ENCODE measurements around the gene EPHB6. TPM values are rescaled to one million over a fixed set of nuclear protein-coding genes. Genes with fewer than 3 reads are reported as not detected.

The EPHB6 gene
- total RNA-seq, 1 donor from 2014 or later: 15.7 TPM

DNA sequence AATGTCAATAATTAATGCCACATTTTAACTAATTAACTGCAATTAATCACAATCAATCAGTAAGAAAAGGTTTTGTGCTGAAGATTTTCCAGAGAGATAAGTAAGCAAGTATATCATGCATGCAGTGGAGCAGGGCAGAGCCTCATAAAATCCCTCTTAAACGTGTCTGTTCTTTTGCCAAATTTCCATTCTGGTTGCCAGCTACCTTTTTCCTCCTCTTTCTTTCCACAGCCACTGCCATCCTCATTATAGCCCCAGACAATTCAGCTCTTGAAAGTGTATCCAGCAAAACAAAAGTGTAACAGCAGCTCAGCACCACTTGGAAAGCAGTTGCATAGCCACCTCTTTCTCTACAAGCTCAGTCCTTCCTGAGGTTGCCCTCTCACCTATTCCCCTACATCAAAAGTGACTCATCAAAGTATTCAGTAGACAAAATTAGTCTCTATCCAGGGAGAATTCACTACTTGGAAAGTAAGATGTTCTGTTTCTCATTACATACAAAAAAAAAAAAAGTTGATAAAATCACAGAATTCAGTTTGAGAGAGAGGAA lies 26.9 kb upstream of the EPHB6 start:
- no peak for DNase-seq (ENCODE audit: low spot score)
- intact Hi-C loops (cut with DNase I): no loop called here
- ATAC-seq: no peak

GRCh38 chr7:142832417-142832816 lies 22.5 kb upstream of the EPHB6 start:
- no peak for ATAC-seq
- no peak for DNase-seq (ENCODE audit: low spot score)
- intact Hi-C loops (cut with DNase I): no loop called here

- intact Hi-C loops (cut with DNase I): no loop called here
- ATAC-seq: no peak
Observed at GRCh38 chr7:142833174-142834048, 21.5 kb upstream of the EPHB6 start.

DNA sequence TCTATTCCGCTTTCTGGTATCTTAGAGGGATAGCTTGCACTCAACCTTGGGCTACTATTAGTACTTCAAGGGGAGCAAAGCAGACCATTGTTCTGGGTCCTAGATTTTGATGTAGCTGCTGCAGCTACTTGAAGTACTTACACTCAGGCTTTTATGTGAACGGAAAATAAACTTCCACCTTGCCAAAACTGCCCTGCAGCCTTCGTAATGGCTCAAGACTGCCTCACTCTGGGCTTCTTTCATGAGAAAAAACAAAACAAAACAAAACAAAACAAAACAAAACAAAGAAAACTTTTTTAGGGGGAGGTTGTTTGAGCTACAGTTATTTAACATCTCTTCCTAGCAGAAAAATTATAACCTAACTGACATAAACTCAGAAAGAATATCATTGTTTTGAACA lies 19.4 kb upstream of the EPHB6 start:
- intact Hi-C loops (cut with DNase I): no loop called here
- ATAC-seq (no peak), DNase-seq (ENCODE audit: low spot score) (no peak)

More at GRCh38 chr7:142833174-142834048, 21.5 kb upstream of the EPHB6 start:
- no peak for DNase-seq (ENCODE audit: low spot score)

- intact Hi-C loops (cut with DNase I): no loop called here
- ATAC-seq: no peak
Observed at GRCh38 chr7:142836426-142836825, 18.4 kb upstream of the EPHB6 start.

DNA sequence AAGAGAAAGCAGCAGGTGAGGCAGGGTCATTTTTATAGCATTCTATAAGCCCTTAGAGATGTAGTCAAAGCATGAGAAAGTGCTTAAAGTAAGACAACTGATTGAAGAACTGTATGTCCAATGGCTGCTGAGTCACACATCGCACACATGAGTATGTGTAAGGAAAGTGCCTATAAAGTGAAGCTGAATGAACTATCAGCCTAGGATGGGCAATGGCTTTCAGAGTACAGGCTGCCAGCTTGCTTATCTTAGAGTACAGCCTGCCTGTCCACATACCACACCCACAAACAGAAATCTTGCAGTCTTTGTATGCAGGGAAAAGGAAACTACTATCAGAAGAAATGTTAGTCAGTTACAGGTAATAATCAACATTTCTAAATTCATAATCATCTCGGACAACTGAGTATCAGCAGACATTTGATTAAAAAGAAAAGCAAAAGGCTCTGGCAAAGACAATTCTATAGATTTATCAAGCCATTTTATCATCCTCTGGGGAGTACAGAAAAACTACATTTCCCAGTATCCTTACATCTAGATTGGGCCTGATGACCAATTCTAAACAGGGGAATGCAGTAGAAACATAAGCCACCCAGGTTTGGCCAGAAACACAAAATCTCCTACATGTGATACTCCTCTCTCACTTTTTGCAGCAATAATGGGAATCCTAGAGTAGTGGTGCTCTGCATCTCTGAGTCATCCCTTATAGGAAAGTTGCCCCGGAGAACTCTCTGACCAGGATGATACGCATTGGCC lies 16.2 kb upstream of the EPHB6 start:
- ATAC-seq (no peak), DNase-seq (ENCODE audit: low spot score) (no peak)
- intact Hi-C loops (cut with DNase I): no loop called here

More at GRCh38 chr7:142836426-142836825, 18.4 kb upstream of the EPHB6 start:
- DNase-seq (ENCODE audit: low spot score): no peak

- DNase-seq (ENCODE audit: low spot score) (no peak), ATAC-seq (no peak)
- intact Hi-C loops (cut with DNase I): no loop called here
Observed at GRCh38 chr7:142842251-142842766, 12.6 kb upstream of the EPHB6 start.

GRCh38 chr7:142847353-142847752 lies 7.5 kb upstream of the EPHB6 start:
- ATAC-seq (no peak), DNase-seq (ENCODE audit: low spot score) (no peak)
- intact Hi-C loops (cut with DNase I): no loop called here

- intact Hi-C loops (cut with DNase I): no loop called here
- DNase-seq (ENCODE audit: low spot score) (no peak), ATAC-seq (no peak)
Observed at GRCh38 chr7:142851269-142851668, 3.6 kb upstream of the EPHB6 start.

DNA sequence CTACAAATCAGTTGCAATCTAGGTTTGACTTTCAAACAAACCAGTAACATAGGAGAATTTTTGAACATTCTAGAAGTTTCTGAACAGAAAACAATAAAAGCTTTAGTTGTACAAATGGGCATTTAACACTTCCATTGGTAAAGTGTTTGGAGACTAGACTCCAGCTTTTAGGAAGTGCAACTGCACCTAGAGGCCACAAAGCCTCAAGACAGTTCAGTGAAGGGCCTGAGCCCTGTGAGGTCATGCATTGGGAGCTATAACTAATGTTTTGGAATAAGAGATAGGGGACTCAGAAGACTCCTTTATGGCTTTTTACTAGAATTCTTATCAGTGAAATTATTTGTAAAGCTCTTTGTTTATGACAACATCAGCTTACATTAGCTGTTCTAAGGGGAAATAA lies 3.0 kb upstream of the EPHB6 start:
- intact Hi-C loops (cut with DNase I): no loop called here
- ATAC-seq: no peak
- no peak for DNase-seq (ENCODE audit: low spot score)

DNA sequence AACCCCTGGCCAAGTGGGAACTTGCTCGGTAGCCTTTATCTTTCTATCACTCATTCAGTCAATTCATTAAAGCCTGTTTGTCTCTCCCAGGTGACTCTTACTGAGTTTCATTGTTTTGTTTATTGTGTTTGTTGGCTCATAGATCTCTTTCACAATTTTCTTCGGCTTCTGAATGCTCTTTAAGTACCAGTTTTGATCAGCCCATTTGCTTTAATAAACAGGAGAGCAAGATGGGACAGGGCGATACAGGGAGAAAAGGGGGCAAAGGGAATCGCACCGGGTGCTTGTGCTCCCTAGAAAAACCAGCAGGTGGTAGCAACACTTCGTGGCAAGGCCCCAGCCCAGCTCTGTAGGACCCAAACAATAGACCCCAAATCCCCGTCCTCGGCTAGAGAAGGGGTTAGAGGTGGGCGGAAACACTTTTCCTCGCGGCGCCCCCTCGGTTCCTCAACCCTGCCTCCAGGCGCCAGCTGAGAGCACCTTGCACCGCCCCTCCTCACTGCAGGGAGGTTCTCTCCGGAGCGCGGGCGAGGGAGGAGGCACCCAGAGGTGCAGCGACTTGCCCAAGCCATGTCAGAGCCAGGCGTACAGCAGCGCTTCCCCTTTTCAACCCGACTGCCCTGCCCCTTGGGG lies 1.0 kb upstream of the EPHB6 start:
- DNase-seq (ENCODE audit: low spot score) (no peak), ATAC-seq (peak; percentile 89)
- intact Hi-C loops (cut with DNase I): no loop called here

DNA sequence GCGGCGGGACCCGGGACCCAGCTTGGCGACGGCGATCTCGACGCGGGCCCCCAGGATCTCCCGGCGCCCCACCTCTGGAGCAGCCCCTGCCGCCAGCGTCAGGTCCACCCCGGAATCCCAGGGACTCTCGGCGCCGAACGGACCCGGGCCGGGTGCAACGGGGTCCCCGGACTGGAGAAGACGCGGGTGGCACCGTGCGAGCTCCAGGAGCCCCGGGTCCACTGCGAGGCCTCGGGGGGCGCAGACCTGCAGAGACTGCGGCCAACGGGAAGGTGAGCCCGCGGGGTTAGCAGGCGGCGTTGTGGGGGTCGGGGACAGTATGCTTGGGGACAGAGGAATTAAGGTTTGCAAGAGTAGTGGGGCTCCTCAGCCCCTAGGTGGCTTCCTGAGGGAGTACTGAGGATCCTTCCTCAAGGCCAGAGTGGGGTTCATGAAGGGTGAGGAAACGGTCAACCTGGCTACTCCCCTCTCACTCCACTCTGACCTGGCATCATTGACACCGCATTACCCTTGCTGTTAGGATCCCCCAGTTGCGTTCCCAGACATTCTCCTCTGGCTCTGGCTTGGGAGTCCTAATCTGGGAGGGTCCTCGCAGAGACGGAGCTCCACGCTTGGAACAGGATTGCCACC lies 353 bp downstream of the EPHB6 start:
- intact Hi-C loops (cut with DNase I): no loop called here
- no peak for DNase-seq (ENCODE audit: low spot score)
- ATAC-seq: peak; percentile 16

GRCh38 chr7:142855756-142856564 lies 1.1 kb downstream of the EPHB6 start:
- peak; percentile 24 for ATAC-seq
- intact Hi-C loops (cut with DNase I): no loop called here
- no peak for DNase-seq (ENCODE audit: low spot score)

GRCh38 chr7:142856565-142857245 lies 1.8 kb downstream of the EPHB6 start:
- ATAC-seq: no peak
- DNase-seq (ENCODE audit: low spot score): no peak
- intact Hi-C loops (cut with DNase I): no loop called here

DNA sequence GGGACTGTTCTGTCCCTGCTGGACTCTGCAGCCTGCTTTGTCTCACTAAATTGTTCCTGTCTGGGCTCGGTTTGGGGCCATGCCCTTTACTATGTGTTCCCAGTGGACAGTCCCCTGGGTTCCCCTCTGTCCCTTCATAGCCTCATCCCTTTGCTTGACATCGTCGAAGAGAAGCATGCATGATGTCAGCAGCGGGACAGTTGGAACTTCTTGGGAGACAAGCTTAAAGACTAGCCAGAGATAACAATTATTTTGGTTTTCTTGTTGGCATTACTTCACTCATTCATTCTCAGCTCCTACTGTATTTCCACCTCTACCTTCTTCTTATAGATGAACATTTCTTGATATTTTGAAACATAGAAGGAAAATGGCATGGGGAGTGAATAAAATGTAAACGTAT lies 2.7 kb downstream of the EPHB6 start:
- intact Hi-C loops (cut with DNase I): no loop called here
- ATAC-seq (no peak), DNase-seq (ENCODE audit: low spot score) (no peak)

DNA sequence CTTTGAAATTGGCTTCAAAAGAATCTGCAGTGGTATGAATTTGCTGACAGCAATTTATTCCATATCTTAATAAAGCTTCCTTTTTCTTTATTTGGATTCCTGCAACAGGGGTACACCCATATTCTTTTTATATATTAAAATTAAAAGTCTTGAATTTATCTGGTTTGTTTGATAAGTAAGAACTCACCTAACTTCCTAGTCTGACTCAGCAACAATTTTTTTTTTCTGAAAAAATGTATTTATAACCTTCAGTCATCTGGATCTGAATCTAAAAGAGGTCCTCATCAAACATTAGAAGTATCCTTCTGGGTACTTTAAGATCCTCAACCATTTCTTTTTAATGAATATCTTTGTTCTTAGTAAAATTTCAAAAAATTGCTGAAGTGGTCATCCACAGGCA lies 4.5 kb downstream of the EPHB6 start:
- intact Hi-C loops (cut with DNase I): no loop called here
- ATAC-seq (no peak), DNase-seq (ENCODE audit: low spot score) (no peak)

DNA sequence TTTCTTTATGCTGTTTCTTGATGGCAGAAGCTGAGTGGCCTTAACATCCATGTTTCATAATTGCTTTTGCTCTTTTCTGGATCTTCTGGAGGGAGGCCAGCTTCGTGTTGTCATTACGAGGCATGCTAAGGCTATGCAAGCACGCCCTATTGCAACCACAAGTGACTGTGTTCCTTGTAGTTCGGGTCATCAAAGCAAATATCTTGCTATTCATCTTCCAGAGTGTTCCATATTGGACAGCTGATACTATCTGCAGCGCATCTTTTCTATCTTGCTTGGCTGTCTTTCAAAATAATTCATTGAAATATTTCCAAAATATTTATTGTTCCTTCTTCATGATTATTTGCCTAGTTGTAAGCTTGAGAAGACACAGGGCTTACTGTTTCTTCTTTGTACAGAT lies 5.0 kb downstream of the EPHB6 start:
- intact Hi-C loops (cut with DNase I): no loop called here
- DNase-seq (ENCODE audit: low spot score): no peak
- peak; percentile 69 for ATAC-seq

GRCh38 chr7:142860968-142861367 lies 6.1 kb downstream of the EPHB6 start:
- ATAC-seq (no peak), DNase-seq (ENCODE audit: low spot score) (no peak)
- intact Hi-C loops (cut with DNase I): no loop called here

Measured in sciatic nerve (tissue), 2 donors.